Common myeloid progenitor, CD34-positive (primary cell): Measurements from ENCODE around the gene PCDHB15.
"Not testable (repeated sequence)": the region's sequence is repeated elsewhere in the genome, so short reads cannot be mapped to it uniquely, and the experiment has no call there.

Source experiments
- CTCF ChIA-PET: fragments of 350-600 bp; sonication (Branson Sonifier 250); formaldehyde crosslinking; loops from one replicate; lab custom pipeline; 2021; ENCODE audit warnings: antibody characterized with exemption; lab: Charles Lee
- POLR2A ChIA-PET: fragments of 350-600 bp; sonication (Branson Sonifier 250); formaldehyde crosslinking; loops from one replicate; lab custom pipeline; 2021; ENCODE audit warnings: antibody characterized with exemption; lab: Charles Lee
- DNase-seq, 3 donors: peaks; one replicate each; pipeline versions ENCODE4 v3.0.0 to v3.0.0-alpha.2; 2013
- H3K27ac ChIP-seq, 2 experiments: 1 replicate in 1 of 2; 2 replicates in 1 of 2; pipeline ENCODE4 v1.7.0; 2013; ENCODE audit warnings: inconsistent platforms in 2 of 2, low read length in 2 of 2, mild to moderate bottlenecking in 2 of 2, low read depth in 1 of 2, moderate library complexity in 1 of 2; ENCODE audit not compliant: severe bottlenecking in 2 of 2, insufficient read depth in 1 of 2, poor library complexity in 1 of 2
- H3K27me3 ChIP-seq, 5 experiments: replicated peaks in 2 of 5; 1 replicate in 3 of 5; 2 replicates in 2 of 5; pipeline versions ENCODE4 v1.6.1 to v1.7.0; 2013; ENCODE audit warnings: low read length in 4 of 5, mild to moderate bottlenecking in 2 of 5, moderate library complexity in 2 of 5, inconsistent platforms in 1 of 5; ENCODE audit not compliant: insufficient read depth in 5 of 5, control insufficient read depth in 4 of 5
- H3K36me3 ChIP-seq, 4 experiments: 1 replicate in 2 of 4; 2 replicates in 2 of 4; pipeline versions ENCODE4 v1.6.1 to v1.7.0; 2013; ENCODE audit warnings: low read length in 3 of 4, control low read depth in 1 of 4, mild to moderate bottlenecking in 1 of 4; ENCODE audit not compliant: control insufficient read depth in 4 of 4, insufficient read depth in 4 of 4
- H3K4me1 ChIP-seq, 4 experiments: 1 replicate in 3 of 4; 2 replicates in 1 of 4; pipeline versions ENCODE4 v1.6.1 to v1.7.1; 2013; ENCODE audit warnings: low read length in 3 of 4, mild to moderate bottlenecking in 3 of 4, control low read depth in 1 of 4, inconsistent platforms in 1 of 4, moderate library complexity in 1 of 4; ENCODE audit not compliant: control insufficient read depth in 4 of 4, insufficient read depth in 4 of 4; ENCODE audit errors: control extremely low read depth in 1 of 4
- H3K4me3 ChIP-seq, 7 experiments: 1 replicate in 4 of 7; 2 replicates in 3 of 7; pipeline versions ENCODE4 v1.5.1 to v1.7.0; 2013; ENCODE audit warnings: mild to moderate bottlenecking in 7 of 7, low read length in 6 of 7, moderate library complexity in 6 of 7, inconsistent platforms in 2 of 7, low read depth in 2 of 7, control low read depth in 1 of 7; ENCODE audit not compliant: insufficient read depth in 4 of 7, control insufficient read depth in 1 of 7; ENCODE audit errors: extremely low read depth in 1 of 7
- H3K9me3 ChIP-seq, 5 experiments: 1 replicate in 4 of 5; 2 replicates in 1 of 5; pipeline versions ENCODE4 v1.6.1 to v1.7.1; 2013; ENCODE audit warnings: low read length in 4 of 5, mild to moderate bottlenecking in 2 of 5, inconsistent platforms in 1 of 5, low read depth in 1 of 5, moderate library complexity in 1 of 5; ENCODE audit not compliant: control insufficient read depth in 4 of 5, insufficient read depth in 2 of 5; ENCODE audit errors: control extremely low read depth in 1 of 5
- WGBS: methylation state at CpG from one replicate; pipeline ENCODE4 v1.1.5; 2013; ENCODE audit not compliant: insufficient coverage; 5-methylcytosine and 5-hydroxymethylcytosine counted together

Gene PCDHB15

DNA sequence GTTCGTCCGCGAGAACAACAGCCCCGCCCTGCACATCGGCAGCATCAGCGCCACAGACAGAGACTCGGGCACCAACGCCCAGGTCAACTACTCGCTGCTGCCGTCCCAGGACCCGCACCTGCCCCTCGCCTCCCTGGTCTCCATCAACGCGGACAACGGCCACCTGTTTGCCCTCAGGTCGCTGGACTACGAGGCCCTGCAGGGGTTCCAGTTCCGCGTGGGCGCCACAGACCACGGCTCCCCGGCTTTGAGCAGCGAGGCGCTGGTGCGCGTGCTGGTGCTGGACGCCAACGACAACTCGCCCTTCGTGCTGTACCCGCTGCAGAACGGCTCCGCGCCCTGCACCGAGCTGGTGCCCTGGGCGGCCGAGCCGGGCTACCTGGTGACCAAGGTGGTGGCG lies 34.9 kb upstream of the PCDHB15 start:
- H3K27me3 ChIP-seq, result peaks cover 7 to 51% (median 19%) of the 10 kb centered on the region in 5 experiments
- POLR2A ChIA-PET, CTCF ChIA-PET: not testable (repeated sequence)

DNA sequence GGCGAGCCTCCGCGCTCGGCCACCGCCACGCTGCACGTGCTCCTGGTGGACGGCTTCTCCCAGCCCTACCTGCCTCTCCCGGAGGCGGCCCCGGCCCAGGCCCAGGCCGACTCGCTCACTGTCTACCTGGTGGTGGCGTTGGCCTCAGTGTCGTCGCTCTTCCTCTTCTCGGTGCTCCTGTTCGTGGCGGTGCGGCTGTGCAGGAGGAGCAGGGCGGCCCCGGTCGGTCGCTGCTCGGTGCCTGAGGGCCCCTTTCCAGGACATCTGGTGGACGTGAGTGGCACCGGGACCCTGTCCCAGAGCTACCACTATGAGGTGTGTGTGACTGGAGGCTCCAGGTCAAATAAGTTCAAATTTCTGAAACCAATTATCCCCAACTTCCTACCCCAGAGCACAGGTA lies 34.3 kb upstream of the PCDHB15 start:
- 35% methylated on average over 5 of the region's 27 CpGs for WGBS
- peaks cover 3 to 34% (median 20%) of the 10 kb centered on the region in 5 experiments for H3K9me3 ChIP-seq

More for the DNA sequence above, 34.9 kb upstream of the PCDHB15 start:
- peaks cover 4 to 32% (median 18%) of the 10 kb centered on the region in 5 experiments for H3K9me3 ChIP-seq
- not testable (repeated sequence) for H3K27ac ChIP-seq, H3K36me3 ChIP-seq, DNase-seq, H3K4me1 ChIP-seq, H3K4me3 ChIP-seq
- 33% methylated on average over 22 of the region's 39 CpGs for WGBS

DNA sequence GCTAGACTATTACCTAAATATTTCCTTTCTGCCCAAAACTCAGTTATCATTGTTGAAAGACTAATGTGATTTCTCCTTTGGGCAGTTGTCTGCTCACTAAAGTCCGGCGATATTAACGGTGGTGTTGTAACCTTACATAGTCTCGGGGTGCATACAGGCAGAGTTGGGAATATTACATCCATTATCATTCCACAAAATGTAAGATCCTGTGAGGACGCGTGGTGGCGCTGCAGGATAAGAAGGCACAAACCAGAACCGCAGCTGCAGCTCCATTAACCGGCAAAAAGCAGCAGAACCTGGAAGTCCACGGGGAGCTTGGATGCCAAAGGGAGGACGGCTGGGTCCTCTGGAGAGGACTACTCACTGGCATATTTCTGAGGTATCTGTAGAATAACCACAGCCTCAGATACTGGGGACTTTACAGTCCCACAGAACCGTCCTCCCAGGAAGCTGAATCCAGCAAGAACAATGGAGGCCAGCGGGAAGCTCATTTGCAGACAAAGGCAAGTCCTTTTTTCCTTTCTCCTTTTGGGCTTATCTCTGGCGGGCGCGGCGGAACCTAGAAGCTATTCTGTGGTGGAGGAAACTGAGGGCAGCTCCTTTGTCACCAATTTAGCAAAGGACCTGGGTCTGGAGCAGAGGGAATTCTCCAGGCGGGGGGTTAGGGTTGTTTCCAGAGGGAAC lies 31.4 kb upstream of the PCDHB15 start, which contains the start of gene PCDHB13:
Gene PCDHB13, plus strand, starts transcription at position 264 of the 684 bp plus-strand sequence. Its CDS starts 205 bp downstream, at position 469.
- WGBS, result no CpG with 5 or more reads among the region's 18 CpGs
- H3K27ac ChIP-seq, CTCF ChIA-PET, H3K36me3 ChIP-seq, H3K4me3 ChIP-seq, POLR2A ChIA-PET, H3K4me1 ChIP-seq: not testable (repeated sequence)
- H3K27me3 ChIP-seq, result peaks cover 8 to 50% (median 19%) of the 10 kb centered on the region in 5 experiments
- peaks cover 3 to 46% (median 23%) of the 10 kb centered on the region in 5 experiments for H3K9me3 ChIP-seq
- DNase-seq, result peak in 2 of 3 donors; percentile 1 to 21

More for the DNA sequence above, 34.3 kb upstream of the PCDHB15 start:
- POLR2A ChIA-PET, H3K27ac ChIP-seq, DNase-seq, H3K4me3 ChIP-seq, CTCF ChIA-PET, H3K36me3 ChIP-seq, H3K4me1 ChIP-seq: not testable (repeated sequence)
- H3K27me3 ChIP-seq, result peaks cover 7 to 55% (median 19%) of the 10 kb centered on the region in 5 experiments

DNA sequence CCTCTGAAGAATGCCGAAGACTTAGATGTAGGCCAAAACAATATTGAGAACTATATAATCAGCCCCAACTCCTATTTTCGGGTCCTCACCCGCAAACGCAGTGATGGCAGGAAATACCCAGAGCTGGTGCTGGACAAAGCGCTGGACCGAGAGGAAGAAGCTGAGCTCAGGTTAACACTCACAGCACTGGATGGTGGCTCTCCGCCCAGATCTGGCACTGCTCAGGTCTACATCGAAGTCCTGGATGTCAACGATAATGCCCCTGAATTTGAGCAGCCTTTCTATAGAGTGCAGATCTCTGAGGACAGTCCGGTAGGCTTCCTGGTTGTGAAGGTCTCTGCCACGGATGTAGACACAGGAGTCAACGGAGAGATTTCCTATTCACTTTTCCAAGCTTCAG lies 30.6 kb upstream of the PCDHB15 start:
- POLR2A ChIA-PET, CTCF ChIA-PET: not testable (repeated sequence)
- 51% methylated on average over 5 of the region's 12 CpGs for WGBS

DNA sequence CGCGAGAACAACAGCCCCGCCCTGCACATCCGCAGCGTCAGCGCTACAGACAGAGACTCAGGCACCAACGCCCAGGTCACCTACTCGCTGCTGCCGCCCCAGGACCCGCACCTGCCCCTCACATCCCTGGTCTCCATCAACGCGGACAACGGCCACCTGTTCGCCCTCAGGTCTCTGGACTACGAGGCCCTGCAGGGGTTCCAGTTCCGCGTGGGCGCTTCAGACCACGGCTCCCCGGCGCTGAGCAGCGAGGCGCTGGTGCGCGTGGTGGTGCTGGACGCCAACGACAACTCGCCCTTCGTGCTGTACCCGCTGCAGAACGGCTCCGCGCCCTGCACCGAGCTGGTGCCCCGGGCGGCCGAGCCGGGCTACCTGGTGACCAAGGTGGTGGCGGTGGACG lies 29.7 kb upstream of the PCDHB15 start:
- DNase-seq, result not testable (repeated sequence)

More for the DNA sequence above, 30.6 kb upstream of the PCDHB15 start:
- not testable (repeated sequence) for DNase-seq, H3K36me3 ChIP-seq, H3K4me1 ChIP-seq, H3K27ac ChIP-seq, H3K4me3 ChIP-seq
- H3K27me3 ChIP-seq, result peaks cover 4 to 44% (median 19%) of the 10 kb centered on the region in 5 experiments
- H3K9me3 ChIP-seq, result peaks cover 3 to 40% (median 23%) of the 10 kb centered on the region in 5 experiments

DNA sequence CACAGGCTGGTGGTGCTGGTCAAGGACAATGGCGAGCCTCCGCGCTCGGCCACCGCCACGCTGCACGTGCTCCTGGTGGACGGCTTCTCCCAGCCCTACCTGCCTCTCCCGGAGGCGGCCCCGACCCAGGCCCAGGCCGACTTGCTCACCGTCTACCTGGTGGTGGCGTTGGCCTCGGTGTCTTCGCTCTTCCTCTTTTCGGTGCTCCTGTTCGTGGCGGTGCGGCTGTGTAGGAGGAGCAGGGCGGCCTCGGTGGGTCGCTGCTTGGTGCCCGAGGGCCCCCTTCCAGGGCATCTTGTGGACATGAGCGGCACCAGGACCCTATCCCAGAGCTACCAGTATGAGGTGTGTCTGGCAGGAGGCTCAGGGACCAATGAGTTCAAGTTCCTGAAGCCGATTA lies 29.2 kb upstream of the PCDHB15 start:
- CTCF ChIA-PET, result interaction anchor here (1.1 kb wide), 1 partner anchor 11 kb away, joined by 3 read pairs; no protein-coding TSS in a partner anchor
- H3K36me3 ChIP-seq, H3K4me3 ChIP-seq, H3K27ac ChIP-seq, POLR2A ChIA-PET, H3K4me1 ChIP-seq, DNase-seq: not testable (repeated sequence)
- H3K27me3 ChIP-seq, result peaks cover 0 to 35% (median 22%) of the 10 kb centered on the region in 5 experiments
- 37% methylated on average over 8 of the region's 26 CpGs for WGBS
- H3K9me3 ChIP-seq, result peaks cover 3 to 32% (median 17%) of the 10 kb centered on the region in 5 experiments

More for the DNA sequence above, 29.7 kb upstream of the PCDHB15 start:
- Histone ChIP-seq H3K9me3 (peaks cover 3 to 36% (median 17%) of the 10 kb centered on the region in 5 experiments), H3K27me3 (peaks cover 0 to 37% (median 19%) of the 10 kb centered on the region in 5 experiments)
- H3K4me3 ChIP-seq, H3K36me3 ChIP-seq, CTCF ChIA-PET, POLR2A ChIA-PET, H3K27ac ChIP-seq, H3K4me1 ChIP-seq: not testable (repeated sequence)
- 33% methylated on average over 19 of the region's 40 CpGs for WGBS
